HG02571 (cell line): ENCODE measurements around the gene BASP1.
"Not testable (repeated sequence)": the region's sequence is repeated elsewhere in the genome, so short reads cannot be mapped to it uniquely, and the experiment has no call there.

Experiments
- ATAC-seq: cut with Tn5 transposase; IDR thresholded peaks from one replicate; pipeline ENCODE4 v1.9.1; 2021; ENCODE audit warnings: mild to moderate bottlenecking, moderate library complexity; ENCODE audit not compliant: unreplicated experiment

BASP1 gene

DNA sequence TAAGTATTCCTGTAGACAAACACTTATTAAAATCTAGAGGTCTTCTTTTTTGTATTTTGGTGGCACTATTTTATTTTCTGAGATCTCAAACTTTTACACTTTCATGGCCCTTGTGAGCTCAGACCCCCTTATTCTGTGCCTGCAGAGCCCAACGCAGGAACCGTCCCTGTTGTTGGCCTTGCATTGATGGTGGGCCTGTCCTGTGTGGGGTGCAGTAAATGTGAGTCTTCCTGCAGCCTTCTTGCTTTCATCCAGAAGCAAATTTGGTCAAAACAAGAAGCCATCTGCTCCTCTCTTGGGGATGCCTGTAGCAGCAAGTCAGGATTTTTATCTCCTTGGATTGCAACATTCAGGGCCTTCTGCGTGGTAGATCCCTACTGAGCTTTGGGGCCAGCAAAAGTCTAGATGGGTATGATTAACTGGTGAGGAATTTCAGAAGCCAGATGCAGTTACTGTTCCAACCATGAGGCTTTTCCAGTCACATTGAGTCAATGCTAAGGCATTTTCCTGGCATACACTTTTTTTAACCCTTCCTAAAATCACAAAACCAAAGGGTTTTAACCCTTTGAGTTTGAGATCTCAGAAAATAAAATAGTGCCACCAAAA, 31.7 kb downstream of the BASP1 start:
- ATAC-seq, result no peak

DNA sequence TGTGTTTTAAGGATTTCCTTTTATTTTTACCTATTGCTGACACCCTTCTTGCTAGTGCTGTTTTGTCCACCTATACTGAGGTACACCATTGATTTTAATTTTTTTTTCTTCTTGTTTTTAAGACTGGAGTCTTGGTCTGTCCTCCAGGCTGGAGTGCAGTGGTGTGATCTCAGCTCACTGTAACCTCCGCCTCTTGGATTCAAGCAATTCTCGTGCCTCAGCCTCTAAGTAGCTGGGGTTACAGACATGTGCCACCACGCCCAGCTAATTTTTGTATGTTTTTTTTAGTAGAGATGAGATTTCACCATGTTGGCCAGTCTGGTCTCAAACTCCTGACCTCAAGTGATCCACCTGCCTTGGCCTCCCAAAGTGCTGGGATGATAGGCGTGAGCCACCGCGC, 32.4 kb downstream of the BASP1 start:
- not testable (repeated sequence) for ATAC-seq

DNA sequence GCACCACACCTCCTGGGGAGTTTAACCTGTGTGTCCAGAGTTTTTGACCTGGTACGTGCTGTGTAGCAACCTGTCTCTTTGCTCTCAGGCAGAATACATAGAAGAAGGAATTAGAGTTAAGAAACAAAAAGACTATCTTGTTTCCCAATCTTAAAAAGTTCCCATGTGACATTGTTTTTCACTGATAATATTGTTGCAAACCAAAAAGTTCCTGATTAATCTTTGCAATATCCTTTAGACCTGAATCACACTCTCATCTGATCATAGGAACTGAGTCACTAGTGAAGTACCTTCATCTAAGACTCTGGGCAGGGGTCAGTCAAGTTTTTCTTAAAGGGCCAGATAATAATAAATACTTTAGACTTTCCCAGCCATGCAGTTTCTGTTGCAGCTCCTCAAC, 35.1 kb downstream of the BASP1 start:
- no peak for ATAC-seq

DNA sequence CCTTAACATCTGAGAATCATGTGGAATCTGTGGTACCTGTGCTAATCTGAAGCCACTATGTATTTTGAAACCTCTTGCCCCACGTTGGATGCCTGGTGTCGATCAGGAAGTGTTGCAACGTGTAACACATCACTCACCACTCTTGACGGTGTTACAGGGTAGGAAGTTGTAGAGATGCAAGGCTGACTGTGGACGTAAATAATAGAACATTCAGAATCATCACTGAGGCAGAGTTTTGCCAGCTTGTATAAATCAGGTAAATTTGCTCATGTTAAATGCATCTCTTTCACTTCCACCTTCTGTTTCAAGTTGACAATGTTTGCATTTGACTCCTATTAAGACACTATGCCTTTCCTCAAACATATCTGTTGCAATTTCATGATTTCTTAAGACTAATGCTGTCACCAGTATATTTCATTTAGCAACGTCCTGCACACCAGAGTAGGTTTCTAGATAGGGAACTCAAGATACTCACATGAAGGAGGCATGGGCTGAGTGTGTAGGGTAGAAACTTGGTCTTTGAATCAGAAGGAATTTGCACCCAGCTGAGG, 38.1 kb downstream of the BASP1 start:
- peak; percentile 33 for ATAC-seq

DNA sequence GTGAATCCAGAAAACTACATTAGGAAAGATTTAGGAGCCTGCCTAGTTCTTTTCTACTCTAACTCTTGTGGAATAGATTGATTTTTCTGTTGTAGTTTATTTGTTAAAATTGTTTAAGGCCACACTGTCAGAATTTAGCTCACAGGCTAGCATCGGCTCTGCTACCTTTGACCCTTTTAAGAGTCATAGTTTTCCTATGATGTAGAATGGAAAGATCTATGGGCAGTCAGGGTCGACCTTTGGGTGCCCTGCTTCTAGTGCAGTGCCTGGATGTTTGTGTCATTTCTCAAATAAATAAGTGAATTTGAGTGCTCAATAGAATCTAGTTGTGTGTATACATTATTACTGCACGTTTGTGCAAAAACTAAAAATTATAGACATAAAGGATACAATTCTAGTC, 38.7 kb downstream of the BASP1 start:
- no peak for ATAC-seq

DNA sequence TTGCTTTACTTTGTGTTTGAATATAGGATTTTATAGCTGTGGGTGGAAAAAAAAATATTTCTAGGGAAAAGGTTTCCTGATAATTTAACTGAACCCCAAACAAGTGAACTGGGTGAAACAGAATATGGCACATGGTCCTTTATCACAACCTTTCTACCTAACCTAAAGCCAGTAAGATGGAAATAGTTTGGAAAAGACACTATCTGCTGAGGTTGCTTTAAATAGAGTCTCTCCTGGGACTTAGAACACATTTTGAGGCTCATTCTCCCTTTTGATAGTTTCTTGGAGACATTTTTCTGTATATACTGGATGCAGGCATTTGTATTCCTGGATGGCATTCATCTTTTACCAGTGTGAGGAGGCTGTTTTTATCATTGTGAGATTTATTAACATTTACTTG, 39.4 kb downstream of the BASP1 start:
- ATAC-seq, result no peak

DNA sequence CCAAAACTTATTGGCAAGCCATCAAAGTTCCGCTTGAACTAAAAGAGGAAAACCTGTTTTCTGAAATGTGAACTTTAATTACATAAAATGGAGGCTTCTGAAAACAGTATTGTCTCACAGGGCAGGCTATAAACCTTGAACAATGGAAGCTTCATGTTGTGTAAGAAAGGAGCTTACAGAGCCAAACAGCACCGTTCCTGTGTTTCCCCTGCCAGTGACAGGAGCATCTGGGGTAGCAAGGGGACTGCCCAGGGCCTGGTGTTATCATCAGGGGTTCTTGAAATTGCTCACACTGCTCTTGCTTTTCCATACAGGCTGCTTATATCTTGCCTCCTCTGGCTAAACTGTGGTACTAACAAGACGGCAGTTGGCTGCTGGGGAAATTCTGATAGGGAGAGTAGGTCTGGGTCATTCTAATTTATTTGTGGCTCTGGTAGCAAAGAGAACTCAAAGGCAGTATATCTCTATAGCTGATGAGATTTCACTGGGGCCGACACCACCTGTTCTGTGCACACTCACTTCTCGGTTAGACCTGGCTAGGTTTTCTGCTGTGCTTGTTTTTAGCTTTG, 40.4 kb downstream of the BASP1 start:
- ATAC-seq, result peak; percentile 79

DNA sequence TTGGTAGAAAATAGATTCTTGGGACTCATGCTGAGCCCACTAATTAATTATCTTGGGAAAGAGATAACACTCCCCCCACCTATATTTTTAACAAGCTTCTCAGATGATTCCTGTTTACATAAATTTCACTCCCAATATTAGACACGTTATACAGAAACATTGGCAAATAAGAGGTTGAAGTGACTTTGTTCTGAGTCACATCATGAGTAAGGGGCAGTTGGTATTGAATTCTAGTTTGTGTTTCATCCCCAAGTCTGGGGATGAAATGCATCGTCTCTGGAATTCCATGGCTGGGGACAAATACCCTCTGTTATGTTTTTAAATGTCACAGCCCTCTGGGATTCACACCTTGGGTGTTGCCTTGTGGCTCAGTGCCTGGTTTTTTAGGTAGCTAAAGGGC, 41.0 kb downstream of the BASP1 start:
- no peak for ATAC-seq

DNA sequence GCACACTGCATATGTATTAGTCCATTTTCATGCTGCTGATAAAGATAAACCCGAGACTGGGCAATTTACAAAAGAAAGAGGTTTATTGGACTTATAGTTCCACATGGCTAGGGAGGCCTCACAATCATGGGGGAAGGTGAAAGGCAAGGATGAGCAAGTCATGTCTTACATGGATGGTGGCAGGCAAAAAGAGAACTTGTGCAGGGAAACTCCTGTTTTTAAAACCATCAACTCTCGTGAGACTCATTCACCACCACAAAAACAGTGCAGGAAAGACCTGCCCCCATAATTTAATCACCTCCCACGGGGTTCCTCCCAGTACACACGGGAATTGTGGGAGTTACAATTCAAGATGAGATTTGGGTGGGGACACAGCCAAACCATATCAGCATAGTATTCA, 41.6 kb downstream of the BASP1 start:
- ATAC-seq, result not testable (repeated sequence)

DNA sequence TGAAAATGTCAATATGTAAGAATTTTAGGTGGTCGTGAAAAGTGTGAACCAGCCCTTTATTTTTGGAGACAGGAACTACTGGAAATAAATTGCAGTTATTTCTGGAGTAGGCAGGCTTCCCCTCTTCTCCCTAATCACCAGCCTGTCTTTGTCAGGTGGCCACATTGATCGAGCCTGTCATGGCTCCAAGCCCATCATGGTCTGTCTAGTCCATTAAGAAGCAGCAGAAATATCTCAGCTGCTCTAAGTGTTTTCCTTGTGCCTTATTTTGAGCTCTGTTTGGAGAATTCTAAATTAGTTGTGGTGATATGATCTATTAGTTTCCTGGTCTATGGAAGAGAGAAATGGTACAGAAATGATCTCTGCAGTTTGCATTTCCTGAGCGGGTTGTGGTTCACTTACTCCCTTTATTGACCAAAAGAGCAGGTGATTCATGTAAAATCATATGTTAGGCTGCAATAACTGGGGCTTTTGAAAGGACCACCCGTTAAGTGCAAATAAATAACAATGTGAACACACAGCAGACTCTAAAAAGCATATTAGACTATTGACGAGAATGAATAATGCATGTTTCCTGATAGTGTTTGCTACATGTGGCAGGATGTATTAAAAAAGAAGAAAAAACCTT, 42.3 kb downstream of the BASP1 start:
- ATAC-seq, result no peak

DNA sequence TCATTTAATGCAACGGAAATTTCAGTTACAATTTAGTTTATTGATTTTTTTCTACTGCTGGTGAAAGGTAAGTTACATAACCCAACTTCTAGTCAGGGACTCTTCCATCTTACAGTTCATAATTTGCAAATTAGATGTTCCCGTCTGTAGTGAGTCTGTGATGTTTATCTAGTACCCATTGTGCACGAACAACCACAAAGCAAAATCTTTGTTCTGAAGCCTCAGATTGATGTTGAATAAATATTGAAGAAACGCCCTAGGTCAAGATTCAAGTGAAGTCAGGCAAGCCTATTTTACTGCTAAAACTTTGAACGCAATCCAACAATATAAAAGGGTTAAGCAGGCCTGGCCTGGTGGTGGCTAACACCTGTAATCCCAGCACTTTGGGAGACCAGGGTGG, 43.1 kb downstream of the BASP1 start:
- ATAC-seq, result no peak

DNA sequence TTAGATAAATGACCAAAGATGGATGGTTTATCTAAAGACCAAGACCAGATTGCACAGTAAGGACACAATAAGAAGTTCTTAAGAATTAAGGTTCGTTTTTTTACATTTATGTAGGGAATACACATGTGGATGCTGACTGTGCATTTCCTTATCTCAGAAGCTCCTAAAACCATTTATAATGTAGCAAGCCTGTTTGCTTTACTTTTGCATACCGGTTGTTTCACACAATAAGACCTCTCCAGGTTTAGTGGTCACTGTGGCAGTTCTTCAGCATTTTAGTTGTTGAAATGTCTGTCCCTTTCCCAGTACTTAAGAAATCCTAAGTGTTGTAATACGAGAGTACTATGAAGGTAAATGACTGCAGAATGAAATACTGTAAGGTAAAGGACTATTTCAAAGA, 43.6 kb downstream of the BASP1 start:
- ATAC-seq, result no peak

DNA sequence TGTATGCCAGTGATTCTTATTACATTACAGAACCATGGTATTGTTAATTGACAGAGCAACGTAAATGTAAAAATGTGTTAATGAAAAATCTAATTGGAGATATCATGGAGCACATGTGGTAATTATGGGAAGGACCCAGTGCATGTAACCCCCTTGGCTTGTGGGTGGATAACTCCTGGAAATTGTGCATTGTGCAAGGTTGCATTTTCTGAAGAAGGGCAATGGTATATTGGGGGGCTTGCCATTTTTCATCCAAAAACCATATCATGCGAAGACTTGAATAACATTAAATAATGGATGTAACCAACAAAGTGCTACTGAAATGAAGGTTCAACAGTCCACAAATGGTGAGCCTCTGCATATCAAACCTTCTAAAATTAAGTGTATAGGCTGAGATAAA, 47.6 kb downstream of the BASP1 start:
- no peak for ATAC-seq

DNA sequence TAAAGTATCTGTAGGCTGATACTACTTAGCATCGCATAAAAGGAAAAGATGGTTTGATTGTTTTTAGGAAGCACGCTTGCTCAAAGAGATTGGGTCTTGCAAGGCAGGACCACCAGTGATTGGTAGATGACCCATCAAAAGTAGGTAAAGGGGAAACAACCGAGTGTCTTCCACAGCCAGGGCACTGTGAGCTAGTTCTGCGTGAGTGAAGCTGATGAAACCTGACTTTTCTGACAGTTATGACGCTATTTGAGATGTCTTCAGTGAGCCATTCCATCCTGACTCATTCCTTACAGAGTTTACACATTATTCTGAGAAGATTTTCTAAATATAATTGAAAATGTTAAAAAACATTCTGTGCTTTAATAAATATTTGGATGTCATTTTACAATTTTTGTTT, 49.7 kb downstream of the BASP1 start:
- ATAC-seq, result peak; percentile 58

DNA sequence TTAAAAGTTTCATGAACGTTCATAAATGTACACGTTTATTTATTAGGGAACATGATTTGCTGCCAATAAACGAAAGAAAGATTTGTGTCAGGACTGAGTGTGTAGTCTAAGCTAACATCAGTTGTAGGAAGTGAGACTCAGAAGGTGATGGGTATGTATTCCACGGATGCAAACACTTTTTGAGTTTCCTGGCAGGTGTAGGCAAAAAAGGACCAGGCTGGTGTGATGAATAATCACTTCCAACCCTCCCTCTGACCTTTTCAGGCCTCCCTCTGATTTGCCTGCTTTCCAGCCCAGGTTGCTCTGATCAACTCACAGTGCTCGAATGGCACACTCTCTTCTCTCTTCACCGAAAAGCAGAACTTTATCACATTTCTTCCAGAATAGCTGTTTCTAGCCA, 51.8 kb downstream of the BASP1 start:
- peak; percentile 71 for ATAC-seq

DNA sequence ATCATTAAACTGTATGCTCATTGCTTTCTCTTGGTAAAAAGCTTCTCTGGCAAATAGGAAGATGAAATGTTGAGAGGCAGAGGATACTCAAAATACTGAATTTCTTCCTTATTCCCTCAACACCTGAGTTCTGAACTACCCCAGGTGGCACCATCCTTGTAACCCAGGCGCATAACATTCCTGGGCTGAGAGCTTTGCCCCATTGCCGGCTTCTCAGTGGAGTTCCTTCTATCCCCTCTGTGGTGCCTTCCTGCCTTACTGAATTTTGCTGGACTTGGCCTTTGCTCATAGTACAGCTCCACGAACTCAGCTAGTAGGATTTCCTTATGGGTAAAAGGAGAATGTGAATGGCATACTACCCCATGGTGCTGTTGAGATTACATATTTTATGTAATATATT, 54.7 kb downstream of the BASP1 start:
- ATAC-seq, result no peak

DNA sequence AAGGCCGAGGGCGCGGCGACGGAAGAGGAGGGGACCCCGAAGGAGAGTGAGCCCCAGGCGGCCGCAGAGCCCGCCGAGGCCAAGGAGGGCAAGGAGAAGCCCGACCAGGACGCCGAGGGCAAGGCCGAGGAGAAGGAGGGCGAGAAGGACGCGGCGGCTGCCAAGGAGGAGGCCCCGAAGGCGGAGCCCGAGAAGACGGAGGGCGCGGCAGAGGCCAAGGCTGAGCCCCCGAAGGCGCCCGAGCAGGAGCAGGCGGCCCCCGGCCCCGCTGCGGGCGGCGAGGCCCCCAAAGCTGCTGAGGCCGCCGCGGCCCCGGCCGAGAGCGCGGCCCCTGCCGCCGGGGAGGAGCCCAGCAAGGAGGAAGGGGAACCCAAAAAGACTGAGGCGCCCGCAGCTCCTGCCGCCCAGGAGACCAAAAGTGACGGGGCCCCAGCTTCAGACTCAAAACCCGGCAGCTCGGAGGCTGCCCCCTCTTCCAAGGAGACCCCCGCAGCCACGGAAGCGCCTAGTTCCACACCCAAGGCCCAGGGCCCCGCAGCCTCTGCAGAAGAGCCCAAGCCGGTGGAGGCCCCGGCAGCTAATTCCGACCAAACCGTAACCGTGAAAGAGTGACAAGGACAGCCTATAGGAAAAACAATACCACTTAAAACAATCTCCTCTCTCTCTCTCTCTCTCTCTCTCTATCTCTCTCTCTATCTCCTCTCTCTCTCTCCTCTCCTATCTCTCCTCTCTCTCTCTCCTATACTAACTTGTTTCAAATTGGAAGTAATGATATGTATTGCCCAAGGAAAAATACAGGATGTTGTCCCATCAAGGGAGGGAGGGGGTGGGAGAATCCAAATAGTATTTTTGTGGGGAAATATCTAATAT, 58.1 kb downstream of the BASP1 start:
- ATAC-seq, result no peak

DNA sequence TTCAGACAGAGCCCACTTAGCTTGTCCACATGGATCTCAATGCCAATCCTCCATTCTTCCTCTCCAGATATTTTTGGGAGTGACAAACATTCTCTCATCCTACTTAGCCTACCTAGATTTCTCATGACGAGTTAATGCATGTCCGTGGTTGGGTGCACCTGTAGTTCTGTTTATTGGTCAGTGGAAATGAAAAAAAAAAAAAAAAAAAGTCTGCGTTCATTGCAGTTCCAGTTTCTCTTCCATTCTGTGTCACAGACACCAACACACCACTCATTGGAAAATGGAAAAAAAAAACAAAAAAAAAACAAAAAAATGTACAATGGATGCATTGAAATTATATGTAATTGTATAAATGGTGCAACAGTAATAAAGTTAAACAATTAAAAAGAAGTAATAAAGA, 59.0 kb downstream of the BASP1 start:
- peak; percentile 64 for ATAC-seq

DNA sequence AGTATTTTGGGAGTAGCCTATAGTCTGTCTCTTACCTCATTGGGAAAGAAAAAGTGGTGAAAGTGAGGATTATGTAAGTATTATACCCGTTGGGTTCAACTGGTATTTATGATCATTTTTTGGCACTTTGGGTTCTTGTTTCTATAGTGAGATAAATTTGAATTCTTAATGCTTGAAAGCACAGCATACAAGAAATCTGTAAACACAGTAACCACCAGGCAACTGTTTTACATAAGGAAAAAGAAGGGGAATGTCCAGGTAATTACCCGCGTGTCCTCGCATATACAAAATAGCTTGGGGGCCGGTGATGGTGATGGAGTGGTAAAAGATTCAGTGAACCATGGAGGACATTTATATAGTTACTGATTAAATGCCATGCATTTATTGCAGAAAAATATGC, 60.5 kb downstream of the BASP1 start:
- ATAC-seq, result peak; percentile 34

DNA sequence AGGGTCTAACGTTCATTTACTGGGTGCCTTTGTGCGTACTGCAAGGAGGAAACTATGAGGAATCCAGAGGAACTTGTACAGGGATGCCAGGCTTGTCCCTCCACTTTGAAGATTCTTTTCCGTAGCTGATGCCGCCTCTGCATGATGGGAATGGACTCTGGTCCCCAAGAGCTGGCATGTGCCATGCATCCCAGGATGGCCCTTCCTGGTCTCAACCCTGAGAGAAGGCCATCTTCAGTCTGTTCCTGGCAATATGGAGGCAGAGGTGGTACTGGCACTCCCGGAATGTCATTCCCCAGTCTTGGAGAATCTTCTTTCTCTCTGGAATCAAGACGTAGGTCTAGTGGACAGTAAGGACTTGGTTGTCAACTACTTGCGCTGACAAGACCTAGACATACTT, 61.5 kb downstream of the BASP1 start:
- no peak for ATAC-seq

DNA sequence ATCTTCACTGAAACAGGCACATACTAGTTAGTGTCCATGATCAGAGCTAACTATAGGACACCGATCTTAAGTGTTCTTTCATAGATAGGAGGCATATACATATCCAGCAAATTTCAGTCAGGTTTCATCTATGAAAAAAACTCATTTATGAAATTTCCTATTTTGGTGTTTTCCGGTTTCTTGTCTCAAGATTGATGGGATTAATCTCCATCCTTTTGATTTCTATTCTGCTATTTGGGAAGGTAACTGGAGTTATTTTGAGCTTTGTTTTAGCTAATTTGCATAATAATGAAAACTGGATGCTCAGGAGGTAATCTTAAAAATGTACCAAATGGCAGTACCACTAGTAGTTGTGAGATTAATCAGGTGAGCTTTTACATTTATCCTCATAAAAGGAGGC, 62.1 kb downstream of the BASP1 start:
- ATAC-seq, result no peak
